ENCODE data around the gene CCDC169.

CCDC169 gene

GRCh38 chr13:36219883-36220282 lies 77.7 kb downstream of the CCDC169 start:
- no peak for TF ChIP-seq GATA2 (IDR thresholded peaks at IDR 0.05; ENCODE audit: low read depth, low read length)
- TF ChIP-seq GATA3 (IDR thresholded peaks at IDR 0.05; ENCODE audit: low read depth, low read length) = no peak

DNA sequence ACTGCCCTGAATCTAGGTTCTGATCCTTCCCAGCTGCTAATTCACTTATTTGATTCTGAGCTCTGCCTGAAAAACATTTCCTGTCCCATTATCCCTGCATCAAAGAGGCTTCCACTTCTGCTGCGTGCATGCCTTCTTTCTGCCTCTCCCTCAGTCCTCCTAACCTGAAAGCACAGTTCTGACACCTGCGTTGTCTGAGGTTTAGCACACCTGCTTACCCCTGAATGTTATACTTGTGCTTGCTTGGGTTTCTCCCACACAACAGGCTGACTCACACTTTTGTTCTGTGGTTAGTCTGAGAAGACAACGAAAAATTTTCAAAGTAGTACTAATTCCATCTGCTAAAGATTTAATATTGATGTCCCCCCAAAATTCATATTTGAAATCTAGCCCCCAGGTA lies 80.2 kb downstream of the CCDC169 start:
- TF ChIP-seq GATA3 (IDR thresholded peaks at IDR 0.05; ENCODE audit: low read depth, low read length) = no peak
- TF ChIP-seq GATA2 (IDR thresholded peaks at IDR 0.05; ENCODE audit: low read depth, low read length) = no peak

DNA sequence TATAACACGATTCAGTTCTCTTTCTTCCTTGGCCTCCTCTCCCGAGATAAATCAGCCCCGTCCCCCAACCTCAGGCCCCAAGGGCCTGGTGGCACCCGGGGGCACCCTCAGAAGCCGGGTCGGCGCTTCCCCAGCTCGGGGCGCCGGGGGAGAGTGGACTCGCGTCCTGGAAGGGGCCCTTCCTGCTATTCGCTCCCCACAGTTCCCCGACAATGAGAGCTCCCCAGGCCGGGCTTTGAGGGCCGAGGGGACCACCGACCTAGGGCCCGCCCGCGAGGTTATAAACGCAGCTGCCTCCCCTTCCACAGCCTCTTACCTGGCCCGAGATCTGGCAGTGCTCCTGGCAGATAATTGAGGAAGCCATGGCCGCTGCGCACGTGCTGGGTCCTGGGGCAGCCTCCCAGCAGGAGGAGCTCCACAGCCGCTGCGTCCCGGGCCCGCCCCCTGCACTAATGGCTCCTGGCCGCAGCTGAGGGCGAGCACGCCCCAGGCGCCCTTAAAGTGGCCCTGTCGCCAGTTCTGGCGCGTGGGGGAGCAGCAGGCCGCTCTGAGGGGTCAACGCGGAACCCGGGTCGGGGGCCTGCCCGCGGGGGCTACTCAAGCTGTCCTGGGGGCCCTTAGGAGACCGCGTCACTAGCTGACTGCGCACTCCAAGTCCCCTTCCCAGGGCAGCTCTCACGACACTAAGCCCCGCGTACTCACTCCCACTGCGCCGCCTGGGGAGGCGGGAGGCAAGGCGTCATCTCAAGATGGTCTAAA lies 83.3 kb downstream of the CCDC169 start, which contains the start of gene SOHLH2:
TSS of gene SOHLH2 (minus strand) at position 394 of the 759 bp plus-strand sequence. CDS start at position 364, 30 bp downstream.
- TF ChIP-seq GATA3 (IDR thresholded peaks at IDR 0.05; ENCODE audit: low read depth, low read length) (no peak), GATA2 (IDR thresholded peaks at IDR 0.05; ENCODE audit: low read depth, low read length) (no peak)

DNA sequence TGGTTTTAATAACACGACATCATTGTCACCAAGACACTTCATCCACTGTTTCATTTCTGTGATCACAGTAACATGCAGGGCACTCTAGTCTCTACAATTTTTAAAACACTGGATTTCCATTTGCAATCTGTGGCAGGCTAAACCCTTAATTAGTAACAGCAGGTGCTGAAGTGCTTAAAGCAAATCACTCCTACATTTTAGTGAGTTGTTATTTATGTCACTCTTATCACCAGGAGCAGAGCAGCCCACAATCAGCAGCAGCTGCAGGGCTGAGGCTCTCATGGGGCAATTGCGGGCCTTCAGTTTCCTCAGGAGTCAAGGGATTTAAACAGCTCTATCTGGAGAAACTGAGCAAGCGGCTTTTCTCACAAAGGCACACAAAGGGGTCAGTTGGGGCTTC lies 84.8 kb downstream of the CCDC169 start:
- no peak for TF ChIP-seq GATA3 (IDR thresholded peaks at IDR 0.05; ENCODE audit: low read depth, low read length)
- TF ChIP-seq GATA2 (IDR thresholded peaks at IDR 0.05; ENCODE audit: low read depth, low read length) = no peak

DNA sequence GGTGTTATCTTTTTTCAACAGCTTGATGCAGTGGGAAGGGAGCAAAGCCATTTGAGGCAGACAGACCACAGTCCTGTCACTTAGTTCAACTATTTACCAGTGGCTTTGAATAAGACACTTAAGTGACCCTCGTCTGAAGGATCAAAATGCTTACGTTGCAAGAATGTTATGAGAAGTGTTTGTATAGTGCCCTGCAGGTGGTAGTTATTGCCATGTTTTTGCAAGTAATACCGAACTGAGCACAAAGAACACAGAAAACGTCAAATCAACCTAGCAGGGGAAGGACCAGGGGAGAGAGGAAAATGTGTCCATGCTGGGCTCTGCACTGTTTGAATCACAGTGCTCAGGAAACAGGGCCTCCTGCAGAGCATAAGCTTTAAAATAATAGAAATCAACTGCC lies 86.0 kb downstream of the CCDC169 start:
- TF ChIP-seq GATA3 (IDR thresholded peaks at IDR 0.05; ENCODE audit: low read depth, low read length) (no peak), GATA2 (IDR thresholded peaks at IDR 0.05; ENCODE audit: low read depth, low read length) (no peak)

DNA sequence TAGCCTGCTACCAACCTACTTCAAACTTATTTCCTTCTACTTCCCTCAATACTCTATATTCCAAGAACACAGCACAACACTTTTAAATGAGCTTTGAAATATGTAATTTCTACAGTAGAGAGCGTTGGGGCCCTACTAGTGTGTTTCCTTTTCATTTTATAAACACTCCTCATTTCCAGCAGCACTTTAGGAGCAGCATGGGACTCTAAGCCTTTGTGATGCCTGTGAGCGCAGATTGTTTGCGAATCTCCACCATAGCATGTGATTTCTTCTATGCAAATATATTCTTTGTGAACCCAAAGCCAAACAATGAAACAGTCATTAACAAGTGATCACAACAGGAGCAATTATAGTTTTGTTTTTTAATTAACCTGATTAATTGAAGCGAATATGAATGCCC lies 86.9 kb downstream of the CCDC169 start:
- TF ChIP-seq GATA2 (IDR thresholded peaks at IDR 0.05; ENCODE audit: low read depth, low read length) = no peak
- TF ChIP-seq GATA3 (IDR thresholded peaks at IDR 0.05; ENCODE audit: low read depth, low read length) = no peak

- no peak for TF ChIP-seq GATA2 (IDR thresholded peaks at IDR 0.05; ENCODE audit: low read depth, low read length)
- TF ChIP-seq GATA3 (IDR thresholded peaks at IDR 0.05; ENCODE audit: low read depth, low read length) = no peak
Measured at GRCh38 chr13:36207672-36208071, 89.9 kb downstream of the CCDC169 start.

GRCh38 chr13:36193151-36193855 lies 104.3 kb downstream of the CCDC169 start:
- no peak for TF ChIP-seq GATA3 (IDR thresholded peaks at IDR 0.05; ENCODE audit: low read depth, low read length)
- no peak for TF ChIP-seq GATA2 (IDR thresholded peaks at IDR 0.05; ENCODE audit: low read depth, low read length)

DNA sequence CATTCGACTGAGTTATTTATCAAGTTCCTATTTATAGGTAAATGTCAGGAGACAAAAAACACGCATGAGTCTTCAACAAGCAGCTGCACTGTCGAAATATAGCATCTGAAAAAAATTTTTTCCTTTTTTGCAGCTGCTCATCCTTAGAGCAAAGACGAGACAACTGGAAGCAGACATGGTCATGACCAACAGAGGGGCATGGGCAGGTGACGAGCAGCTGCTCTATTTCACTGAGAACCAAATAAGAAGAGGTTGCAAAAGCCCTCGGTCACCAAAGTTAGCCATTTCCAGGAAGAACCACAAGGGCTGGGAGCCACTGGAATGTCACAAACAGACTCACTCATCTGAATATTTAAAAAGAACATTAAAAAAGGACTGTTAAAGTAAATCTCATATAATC lies 105.4 kb downstream of the CCDC169 start:
- no peak for TF ChIP-seq GATA2 (IDR thresholded peaks at IDR 0.05; ENCODE audit: low read depth, low read length)
- TF ChIP-seq GATA3 (IDR thresholded peaks at IDR 0.05; ENCODE audit: low read depth, low read length) = no peak

GRCh38 chr13:36190771-36191170 lies 106.8 kb downstream of the CCDC169 start:
- TF ChIP-seq GATA3 (IDR thresholded peaks at IDR 0.05; ENCODE audit: low read depth, low read length) (no peak), GATA2 (IDR thresholded peaks at IDR 0.05; ENCODE audit: low read depth, low read length) (no peak)

DNA sequence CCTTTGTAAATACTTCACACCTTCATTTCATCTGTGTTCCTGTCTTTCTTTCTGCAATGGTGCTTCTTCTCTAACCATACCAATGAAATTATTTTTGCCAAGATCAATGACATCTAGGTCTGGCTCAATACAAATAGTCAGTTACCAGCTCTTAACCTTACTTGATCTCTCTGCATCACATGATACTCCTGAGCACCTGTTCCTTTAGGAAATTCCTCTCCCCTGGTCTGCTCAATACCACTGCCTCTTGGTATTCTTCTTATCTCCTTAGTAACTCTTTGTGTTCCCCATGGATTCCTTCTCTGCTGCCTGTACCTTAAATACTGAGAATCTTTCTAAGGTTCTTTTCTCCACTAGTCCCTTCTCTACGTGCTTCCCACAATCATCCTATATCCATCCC lies 109.2 kb downstream of the CCDC169 start:
- no peak for TF ChIP-seq GATA3 (IDR thresholded peaks at IDR 0.05; ENCODE audit: low read depth, low read length)
- no peak for TF ChIP-seq GATA2 (IDR thresholded peaks at IDR 0.05; ENCODE audit: low read depth, low read length)

DNA sequence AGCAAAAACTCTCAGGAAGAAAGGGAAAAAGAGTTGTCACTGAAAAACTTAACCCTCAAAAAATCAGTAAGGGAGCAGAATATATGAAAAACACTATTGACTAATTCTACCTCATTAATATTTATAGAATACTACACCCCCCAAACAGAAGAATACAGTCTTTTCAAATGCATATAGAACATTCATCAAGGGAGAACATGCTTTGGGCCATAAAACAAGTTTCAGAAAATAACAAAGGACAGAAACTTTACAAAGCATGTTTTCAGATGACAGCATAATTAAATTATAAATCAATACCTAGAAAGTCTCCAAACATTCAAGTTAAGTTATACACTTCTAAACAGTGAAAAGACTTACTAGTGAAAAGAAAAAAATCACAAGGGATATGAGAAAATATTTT lies 113.7 kb downstream of the CCDC169 start:
- TF ChIP-seq GATA3 (IDR thresholded peaks at IDR 0.05; ENCODE audit: low read depth, low read length) = no peak
- no peak for TF ChIP-seq GATA2 (IDR thresholded peaks at IDR 0.05; ENCODE audit: low read depth, low read length)

All from SH-SY5Y (cell line).